ENCODE results near the gene DCLK2.

The DCLK2 gene

GRCh38 chr4:150305995-150306394, 227.8 kb downstream of the DCLK2 start:
- no peak for FAIRE-seq
- DNase-seq (ENCODE audit: insufficient read length, low spot score): peak; percentile 47

- DNase-seq (ENCODE audit: insufficient read length, low spot score): no peak
- FAIRE-seq: no peak
Measured at GRCh38 chr4:150306719-150307118, 228.5 kb downstream of the DCLK2 start.

Measured in HTR-8/SVneo (cell line).